H1 (cell line): ENCODE data around the gene HOXC11. TPM values are rescaled to one million over a fixed set of nuclear protein-coding genes. Genes with fewer than 3 reads are reported as not detected.

Experiments
- CTCF ChIA-PET: fragments of 300-600 bp; sonication (Branson Sonifier 250); formaldehyde crosslinking; loops from one replicate; lab custom pipeline; 2021; ENCODE audit not compliant: partially characterized antibody; lab: Charles Lee
- POLR2A ChIA-PET: fragments of 300-600 bp; sonication (Branson Sonifier 250); formaldehyde crosslinking; loops from one replicate; lab custom pipeline; 2021; ENCODE audit warnings: inconsistent platforms; ENCODE audit not compliant: partially characterized antibody; lab: Charles Lee
- DNase-seq, 2 experiments: peaks; one replicate each; pipeline versions ENCODE4 v3.0.0 to v3.0.0-alpha.2; 2010 to 2022; ENCODE audit warnings: low spot score in 2 of 2, low read depth in 1 of 2, mixed read lengths in 1 of 2
- FAIRE-seq: peaks from 2 replicates; lab custom pipeline; 2011; peaks lifted over from hg19 to GRCh38; lab: Jason Lieb, UNC
- H2AFZ ChIP-seq: 2 replicates; pipeline ENCODE4 v1.8.1; 2012; ENCODE audit warnings: low read length, inconsistent platforms
- H2AK5ac ChIP-seq: 2 replicates; pipeline ENCODE4 v1.6.1; 2013; ENCODE audit warnings: low read depth, low read length
- H2BK120ac ChIP-seq: replicated peaks from 2 replicates; pipeline ENCODE3; 2013; ENCODE audit warnings: low read depth, low read length, inconsistent platforms
- H2BK12ac ChIP-seq: 2 replicates; pipeline ENCODE4 v1.6.1; 2013; ENCODE audit warnings: low read depth, low read length
- H2BK15ac ChIP-seq: 2 replicates; pipeline ENCODE4 v1.6.1; 2013; ENCODE audit warnings: low read length
- H2BK20ac ChIP-seq: 2 replicates; pipeline ENCODE4 v1.6.1; 2013; ENCODE audit warnings: low read length
- H2BK5ac ChIP-seq: 2 replicates; pipeline ENCODE4 v1.6.1; 2013; ENCODE audit warnings: low read depth, low read length
- H3K14ac ChIP-seq: 2 replicates; pipeline ENCODE4 v1.6.1; 2013; ENCODE audit warnings: inconsistent platforms; ENCODE audit not compliant: insufficient read length
- H3K18ac ChIP-seq: 2 replicates; pipeline ENCODE4 v1.6.1; 2013; ENCODE audit warnings: low read length; ENCODE audit errors: extremely low read depth
- H3K23ac ChIP-seq: 2 replicates; pipeline ENCODE4 v1.6.1; 2013; ENCODE audit warnings: inconsistent platforms; ENCODE audit not compliant: insufficient read length
- H3K23me2 ChIP-seq: 2 replicates; pipeline ENCODE4 v1.6.1; 2013; ENCODE audit warnings: low read depth, low read length
- H3K27ac ChIP-seq: 2 replicates; pipeline ENCODE4 v1.6.1; 2011; ENCODE audit warnings: low read depth, low read length, inconsistent platforms
- H3K27me3 ChIP-seq, 4 experiments: replicated peaks in 1 of 4; 1 replicate in 1 of 4; 2 replicates in 3 of 4; pipeline versions ENCODE4 v1.6.1 to v1.8.1; 2011 to 2013; ENCODE audit warnings: low read length in 3 of 4, mild to moderate bottlenecking in 3 of 4, inconsistent platforms in 2 of 4, mixed read lengths in 2 of 4, moderate library complexity in 1 of 4; ENCODE audit not compliant: control insufficient read depth in 3 of 4, insufficient read depth in 3 of 4; ENCODE audit errors: extremely low read depth in 1 of 4
- H3K36me3 ChIP-seq, 4 experiments: 2 replicates each; pipeline versions ENCODE4 v1.6.1 to v1.8.1; 2011 to 2013; ENCODE audit warnings: mild to moderate bottlenecking in 4 of 4, low read length in 3 of 4, moderate library complexity in 2 of 4, control low read depth in 1 of 4, inconsistent platforms in 1 of 4; ENCODE audit not compliant: insufficient read depth in 4 of 4, control insufficient read depth in 2 of 4
- H3K4ac ChIP-seq: replicated peaks from 2 replicates; pipeline ENCODE3; 2013; ENCODE audit warnings: low read length, low read depth, mixed read lengths, inconsistent platforms; ENCODE audit not compliant: insufficient read length
- H3K4me1 ChIP-seq, 4 experiments: replicated peaks in 1 of 4; 1 replicate in 1 of 4; 2 replicates in 3 of 4; pipeline versions ENCODE4 v1.6.1 to v1.8.1; 2011 to 2013; ENCODE audit warnings: low read length in 3 of 4, inconsistent platforms in 2 of 4, mixed read lengths in 1 of 4; ENCODE audit not compliant: insufficient read depth in 4 of 4, control insufficient read depth in 3 of 4
- H3K4me2 ChIP-seq, 2 experiments: 2 replicates each; pipeline versions ENCODE4 v1.6.1 to v1.8.1; 2011 to 2013; ENCODE audit warnings: low read depth in 2 of 2, low read length in 2 of 2, control low read depth in 1 of 2, inconsistent platforms in 1 of 2, mild to moderate bottlenecking in 1 of 2; ENCODE audit not compliant: insufficient read depth in 1 of 2
- H3K4me3 ChIP-seq, 4 experiments: fragments of 200-600, 300-600 bp in 1 of 4; sonication (generic), shearing (Covaris generic), sonication (Bioruptor Twin) in 1 of 4; 2 replicates each; pipeline versions ENCODE4 v1.5.1 to v1.8.1; 2011 to 2016; ENCODE audit warnings: low read length in 4 of 4, low read depth in 3 of 4, control low read depth in 2 of 4, inconsistent platforms in 2 of 4, mild to moderate bottlenecking in 2 of 4, mixed read lengths in 1 of 4, moderate library complexity in 1 of 4; ENCODE audit not compliant: insufficient read depth in 2 of 4; ENCODE audit errors: extremely low read depth in 1 of 4
- H3K56ac ChIP-seq: replicated peaks from 2 replicates; pipeline ENCODE3; 2013; ENCODE audit warnings: low read depth, mild to moderate bottlenecking, mixed read lengths, low read length, inconsistent platforms; ENCODE audit not compliant: insufficient read length
- H3K79me1 ChIP-seq: 2 replicates; pipeline ENCODE4 v1.6.1; 2013; ENCODE audit warnings: low read depth, low read length, control low read depth
- H3K79me2 ChIP-seq, 2 experiments: 2 replicates each; pipeline versions ENCODE4 v1.6.1 to v1.8.1; 2012 to 2013; ENCODE audit warnings: low read length in 2 of 2, mild to moderate bottlenecking in 2 of 2, inconsistent platforms in 1 of 2; ENCODE audit not compliant: insufficient read depth in 2 of 2, control insufficient read depth in 1 of 2
- H3K9ac ChIP-seq, 4 experiments: replicated peaks in 1 of 4; 1 replicate in 1 of 4; 2 replicates in 3 of 4; pipeline versions ENCODE4 v1.6.1 to v1.8.1; 2011 to 2013; ENCODE audit warnings: low read depth in 3 of 4, low read length in 3 of 4, control low read depth in 2 of 4, mild to moderate bottlenecking in 2 of 4, moderate library complexity in 2 of 4, inconsistent platforms in 1 of 4; ENCODE audit errors: extremely low read depth in 1 of 4
- H3K9me3 ChIP-seq, 2 experiments: 2 replicates each; pipeline versions ENCODE4 v1.6.1 to v1.8.1; 2012 to 2013; ENCODE audit warnings: mild to moderate bottlenecking in 2 of 2, moderate library complexity in 2 of 2, control low read depth in 1 of 2, inconsistent platforms in 1 of 2, low read depth in 1 of 2, low read length in 1 of 2, mixed read lengths in 1 of 2; ENCODE audit not compliant: insufficient read depth in 2 of 2
- H4K20me1 ChIP-seq, 2 experiments: replicated peaks in 1 of 2; 2 replicates each; pipeline versions ENCODE3 to v1.8.1; 2011 to 2013; ENCODE audit warnings: inconsistent platforms in 2 of 2, low read length in 2 of 2, mild to moderate bottlenecking in 1 of 2; ENCODE audit not compliant: insufficient read depth in 2 of 2, control insufficient read depth in 1 of 2
- H4K5ac ChIP-seq: 2 replicates; pipeline ENCODE4 v1.6.1; 2013; ENCODE audit warnings: low read length, low read depth, mixed read lengths, inconsistent platforms; ENCODE audit not compliant: insufficient read length
- H4K8ac ChIP-seq: 2 replicates; pipeline ENCODE4 v1.8.0; 2013; ENCODE audit warnings: mild to moderate bottlenecking, moderate library complexity, low read length, inconsistent platforms; ENCODE audit not compliant: insufficient read depth; ENCODE audit errors: extremely low read depth
- H4K91ac ChIP-seq: replicated peaks from 2 replicates; pipeline ENCODE3; 2013; ENCODE audit warnings: low read length, mixed read lengths, inconsistent platforms; ENCODE audit not compliant: insufficient read length
- CBX8 ChIP-seq: fragments of 300-800, 300-1000 bp; sonication (generic); IDR thresholded peaks from 2 replicates; pipeline ENCODE4 v1.7.1; 2016; ENCODE audit warnings: low read depth, low read length, borderline replicate concordance
- CTBP2 ChIP-seq: IDR thresholded peaks from 2 replicates; pipeline ENCODE4 v1.7.0; 2011; ENCODE audit warnings: borderline replicate concordance, mild to moderate bottlenecking, moderate library complexity, mixed read lengths, low read length; ENCODE audit not compliant: insufficient read depth, insufficient read length
- EZH2 ChIP-seq: fragments of 200-600 bp; sonication (generic); IDR thresholded peaks from 2 replicates; pipeline ENCODE4 v1.7.1; 2012; ENCODE audit warnings: low read depth, mild to moderate bottlenecking, moderate library complexity, low read length, inconsistent platforms; ENCODE audit not compliant: severe bottlenecking
- RNF2 ChIP-seq: fragments of 200-900, 300-1000 bp; sonication (generic); IDR thresholded peaks from 2 replicates; pipeline ENCODE4 v1.7.1; 2016; ENCODE audit warnings: borderline replicate concordance, low read depth, mild to moderate bottlenecking, antibody characterized with exemption, low read length; ENCODE audit not compliant: poor library complexity, severe bottlenecking; ENCODE audit errors: missing control alignments
- SAP30 ChIP-seq: fragments of 300-600 bp; sonication (generic); IDR thresholded peaks from 2 replicates; pipeline ENCODE4 v1.7.1; 2012; ENCODE audit warnings: low read length, moderate library complexity, mild to moderate bottlenecking, inconsistent platforms; ENCODE audit not compliant: insufficient read depth, insufficient replicate concordance
- SUZ12 ChIP-seq: fragments of 200-600 bp; sonication (generic); IDR thresholded peaks from 2 replicates; pipeline ENCODE4 v1.6.1; 2012; ENCODE audit warnings: mild to moderate bottlenecking, inconsistent platforms, low read length, moderate library complexity, mixed read lengths
- WGBS, 2 experiments: shearing (Covaris generic) in 1 of 2; methylation state at CpG; one replicate each; pipeline versions ENCODE4 v1.1.6 to v1.1.7; 2013 to 2015; ENCODE audit warnings: low lambda C conversion rate in 2 of 2, mixed read lengths in 2 of 2, inconsistent platforms in 1 of 2, low coverage in 1 of 2, missing lambda C conversion rate in 1 of 2; ENCODE audit not compliant: insufficient replicate concordance in 2 of 2, insufficient coverage in 1 of 2, insufficient read length in 1 of 2; ENCODE audit errors: extremely low coverage in 1 of 2, missing lambda C conversion rate in 1 of 2; 5-methylcytosine and 5-hydroxymethylcytosine counted together
- polyA plus RNA-seq, 7 experiments: library from polyadenylated mRNA; depleted of rRNA in 3 of 7; stranded (reverse) in 5 of 7; unstranded in 2 of 7; fragments of >200 nt in 5 of 7; fragments of 200-250 nt in 2 of 7; gene quantifications; 1 replicate in 5 of 7; 2 replicates in 1 of 7; 4 replicates in 1 of 7; pipeline versions ENCODE4 v1.2.1 to v1.2.3, GENCODE V29; 2011 to 2013; ENCODE audit warnings: missing spikeins in 2 of 7, mixed read lengths in 2 of 7
- total RNA-seq: library from RNA; stranded (reverse); fragmentation: NEBNext Ultra II Directional; extraction: Animal tissue kit (Norgen Biotek cat#: 25700); gene quantifications from 2 replicates; pipeline ENCODE4 v1.2.1, GENCODE V29; 2021
- TF ChIP-seq, protein P1 (sequence below): IDR thresholded peaks from 2 replicates; pipeline ENCODE4 v1.6.1; 2011; ENCODE audit warnings: low read depth, mild to moderate bottlenecking, low read length; ENCODE audit not compliant: insufficient read depth

Gene HOXC11
- total and polyA plus RNA-seq, 2 of the 8 experiments (the other 6 are each of a cell fraction or from before 2014, with no cell fraction given) = not detected

DNA sequence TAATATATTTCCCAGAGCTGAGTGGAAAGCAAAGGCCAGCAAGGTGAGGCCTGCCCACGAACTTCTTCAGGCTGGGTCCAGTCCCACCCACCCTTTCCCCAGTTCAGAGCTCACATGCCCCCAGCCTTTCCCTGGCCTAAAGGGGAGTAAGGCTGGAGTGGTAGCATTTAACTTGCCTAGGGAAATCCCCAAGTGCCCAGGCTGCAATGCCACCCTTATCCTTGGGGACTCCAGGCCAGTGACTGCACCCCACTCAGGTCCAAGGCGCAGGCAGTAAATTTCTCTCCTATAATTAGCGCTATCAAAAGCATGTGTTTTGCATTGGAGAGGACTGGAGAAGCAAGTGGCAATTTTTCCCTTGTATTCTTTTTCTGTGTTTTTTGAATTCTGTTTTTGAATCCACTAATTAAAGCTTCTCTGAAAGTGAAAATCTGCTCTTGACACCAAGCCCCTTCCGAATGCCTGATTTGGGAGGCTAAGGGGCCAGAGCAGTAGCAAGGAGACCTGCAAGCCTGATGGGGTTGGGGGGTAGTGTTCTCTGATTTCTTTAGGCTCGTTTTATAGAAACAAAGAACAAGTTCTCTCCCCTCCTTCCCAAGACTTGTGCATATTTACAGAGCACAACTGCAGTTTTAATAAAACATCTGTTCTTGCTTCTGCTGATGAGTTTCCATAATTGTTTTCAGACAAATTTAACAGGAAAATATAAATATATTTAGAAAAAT is 51.8 kb downstream of the HOXC11 start:
- H2AK5ac ChIP-seq = no peak overlapping the region
- no peak overlapping the region for H4K5ac ChIP-seq
- no peak overlapping the region for H2BK120ac ChIP-seq
- H3K23ac ChIP-seq = no peak overlapping the region
- no peak overlapping the region for H3K56ac ChIP-seq
- TF ChIP-seq, protein P1, sequence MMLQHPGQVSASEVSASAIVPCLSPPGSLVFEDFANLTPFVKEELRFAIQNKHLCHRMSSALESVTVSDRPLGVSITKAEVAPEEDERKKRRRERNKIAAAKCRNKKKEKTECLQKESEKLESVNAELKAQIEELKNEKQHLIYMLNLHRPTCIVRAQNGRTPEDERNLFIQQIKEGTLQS = no peak
- TF ChIP-seq CBX8 = peak; percentile 55
- no peak for TF ChIP-seq SAP30
- TF ChIP-seq RNF2 = peak; percentile 95
- TF ChIP-seq EZH2 = peak; percentile 10
- TF ChIP-seq CTBP2 = peak; percentile 2
- peak; percentile 68 for TF ChIP-seq SUZ12
- no peak overlapping the region for H3K4me3 ChIP-seq
- no peaks in the 10 kb centered on the region for H3K9me3 ChIP-seq
- H3K14ac ChIP-seq = no peak overlapping the region
- H4K8ac ChIP-seq = no peak overlapping the region
- peaks cover 0 to 7% (median under 1%) of the 10 kb centered on the region in 4 experiments; a peak in 3 of 7 replicates for H3K4me1 ChIP-seq
- no peak overlapping the region for H2BK5ac ChIP-seq
- H3K27me3 ChIP-seq = peaks cover 96 to 100% (median 100%) of the 10 kb centered on the region in 4 experiments
- H2BK12ac ChIP-seq = no peak overlapping the region
- no peaks in the 10 kb centered on the region for H3K79me1 ChIP-seq
- FAIRE-seq (no peak), DNase-seq (no peak)
- no peaks in the 10 kb centered on the region for H3K23me2 ChIP-seq
- H3K36me3 ChIP-seq = no peaks in the 10 kb centered on the region; a peak in 1 of 8 replicates
- no peak overlapping the region for H3K4ac ChIP-seq
- no peak overlapping the region for H2AFZ ChIP-seq
- peaks cover 17 to 30% of the 10 kb centered on the region in 2 experiments for H4K20me1 ChIP-seq
- H4K91ac ChIP-seq = no peak overlapping the region
- no peak overlapping the region for H3K4me2 ChIP-seq
- H3K18ac ChIP-seq = no peak overlapping the region
- no peaks in the 10 kb centered on the region for H3K79me2 ChIP-seq
- WGBS, 2 experiments = 23% methylated on average over 5 of the region's 5 CpGs; no CpG with 5 or more reads in 1 of the 2 experiments
- ChIA-PET CTCF (interaction anchor here (0.9 to 12.5 kb wide), 19 partner anchors 8 to 346 kb away, joined by 3 to 172 read pairs (median 7); partner anchors contain the start of genes HOXC10, HOXC4, HOXC5 and HOXC8), POLR2A (interaction anchor here (1.3 to 1.4 kb wide), 2 partner anchors 22 to 40 kb away, joined by 3 read pairs; partner anchors contain the start of gene HOXC10)
- H2BK15ac ChIP-seq = no peak overlapping the region
- no peak overlapping the region for H3K27ac ChIP-seq
- H2BK20ac ChIP-seq = no peak overlapping the region
- no peak overlapping the region for H3K9ac ChIP-seq
